Measurements from ENCODE around the gene CELF6.

The CELF6 gene
- 0 to 0.39 (median 0.05) reads per million in 3 experiments for total RNA-seq

DNA sequence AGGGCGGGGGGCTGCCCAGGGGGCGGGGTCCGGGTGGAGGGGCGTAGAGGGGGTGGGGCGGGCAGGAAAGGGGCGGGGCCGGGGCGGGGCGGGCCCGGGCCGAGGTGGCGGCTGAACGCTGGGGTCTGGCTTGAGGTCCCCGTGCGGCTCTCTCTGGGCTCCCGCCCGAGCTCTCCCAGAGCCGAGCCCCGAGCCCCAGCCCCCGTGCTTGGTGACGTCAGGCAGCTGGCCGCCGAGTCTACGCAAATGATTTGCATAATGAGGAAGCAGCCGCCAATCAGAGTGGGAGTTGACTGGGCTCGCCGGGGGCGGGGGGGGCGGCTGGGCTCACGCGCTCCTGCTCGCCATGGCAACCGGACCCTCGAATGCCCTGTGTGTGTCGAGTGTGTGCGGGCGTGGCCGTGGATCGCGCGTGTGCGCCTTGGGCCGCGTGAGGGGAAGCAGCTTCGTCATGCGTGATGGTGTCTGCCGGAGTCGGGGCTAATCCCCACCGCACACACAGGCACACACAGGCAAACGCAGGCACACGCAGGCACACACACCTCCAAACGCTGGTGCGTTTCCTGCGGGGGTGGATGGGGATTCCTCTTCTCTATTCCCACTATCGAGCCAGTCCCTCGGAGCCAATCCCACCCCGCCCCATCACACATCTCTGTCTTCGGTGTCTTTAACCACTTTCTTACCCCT lies at the start of gene CELF6:
Gene CELF6, minus strand, starts transcription at position 173 of the 687 bp plus-strand sequence. CDS start 283 bp downstream, outside the sequence.
- peak; percentile 84 for DNase-seq

DNA sequence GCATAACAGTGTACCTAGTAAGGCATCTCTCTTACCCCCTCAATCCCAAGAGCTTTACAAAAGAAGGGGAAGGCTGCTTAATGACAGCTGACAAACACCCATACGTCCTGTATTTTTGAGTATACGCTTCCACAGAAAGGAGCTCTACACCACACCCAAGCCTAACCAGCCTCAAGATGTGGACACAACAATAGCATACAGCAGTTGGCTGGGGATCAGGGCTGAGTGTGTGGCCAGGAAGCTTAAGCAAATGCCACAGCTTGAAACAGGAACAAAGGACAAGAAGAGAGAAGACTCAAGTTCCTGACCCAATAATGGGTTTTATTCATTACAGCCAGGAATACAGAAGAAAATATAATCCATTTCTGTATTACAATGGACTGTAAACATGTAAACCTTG lies 48.9 kb upstream of the CELF6 start:
- DNase-seq = no peak

DNA sequence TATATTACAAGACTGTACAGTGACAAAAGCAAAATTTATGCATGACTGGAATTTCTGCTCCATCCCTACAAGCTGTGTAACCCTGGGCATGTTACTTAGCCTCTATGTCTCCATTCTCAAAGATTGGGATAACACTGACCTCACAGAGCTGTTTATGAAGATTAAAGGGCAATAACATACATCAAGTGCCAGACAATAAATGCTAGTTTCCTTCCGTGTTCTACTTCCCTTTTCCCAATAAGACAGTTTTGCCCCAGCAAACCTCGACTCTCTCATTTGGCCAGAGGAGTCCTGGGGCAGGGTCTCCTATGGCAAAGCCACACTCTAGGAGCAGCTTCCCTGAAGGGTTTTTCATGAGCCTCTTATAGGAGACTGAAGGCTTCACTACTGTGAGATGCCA lies 48.4 kb upstream of the CELF6 start:
- no peak for DNase-seq

DNA sequence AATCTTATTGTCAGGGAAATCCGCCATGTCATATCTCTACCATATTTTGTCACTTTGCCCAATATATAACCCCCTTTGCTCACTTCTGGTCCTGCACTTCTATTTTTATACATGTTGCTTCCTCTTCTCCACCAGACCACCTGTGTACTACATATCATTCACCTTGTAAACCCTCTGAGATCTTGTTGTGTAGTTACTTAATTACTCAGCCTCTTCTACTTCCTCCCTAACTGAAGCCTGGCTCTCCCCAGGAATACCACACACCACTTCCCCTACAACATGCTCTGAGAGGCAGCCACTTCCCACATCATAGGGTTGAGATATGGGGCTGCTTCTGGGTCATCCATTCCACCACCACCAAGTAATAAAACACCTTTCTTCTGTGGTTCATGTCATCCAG lies 45.9 kb upstream of the CELF6 start:
- DNase-seq = peak; percentile 62

DNA sequence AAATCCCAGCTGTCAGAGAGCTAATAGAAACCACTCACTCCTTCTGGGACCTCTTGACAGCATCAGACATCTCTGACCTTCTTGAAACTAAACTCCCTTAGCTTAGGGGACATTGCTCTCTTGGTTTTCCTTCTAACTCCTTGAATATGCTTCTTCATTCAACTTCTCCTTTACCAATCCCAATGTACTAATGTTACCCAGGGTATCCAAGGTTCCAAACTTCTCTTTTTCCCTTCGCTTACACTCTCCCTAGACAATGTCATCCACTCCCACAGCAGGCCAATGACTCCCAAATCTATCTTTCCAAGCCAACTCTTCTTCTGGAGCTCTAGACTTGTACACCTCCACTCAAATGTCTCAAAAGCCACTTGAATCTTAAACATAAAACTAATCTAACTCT lies 41.2 kb upstream of the CELF6 start:
- DNase-seq = no peak

DNA sequence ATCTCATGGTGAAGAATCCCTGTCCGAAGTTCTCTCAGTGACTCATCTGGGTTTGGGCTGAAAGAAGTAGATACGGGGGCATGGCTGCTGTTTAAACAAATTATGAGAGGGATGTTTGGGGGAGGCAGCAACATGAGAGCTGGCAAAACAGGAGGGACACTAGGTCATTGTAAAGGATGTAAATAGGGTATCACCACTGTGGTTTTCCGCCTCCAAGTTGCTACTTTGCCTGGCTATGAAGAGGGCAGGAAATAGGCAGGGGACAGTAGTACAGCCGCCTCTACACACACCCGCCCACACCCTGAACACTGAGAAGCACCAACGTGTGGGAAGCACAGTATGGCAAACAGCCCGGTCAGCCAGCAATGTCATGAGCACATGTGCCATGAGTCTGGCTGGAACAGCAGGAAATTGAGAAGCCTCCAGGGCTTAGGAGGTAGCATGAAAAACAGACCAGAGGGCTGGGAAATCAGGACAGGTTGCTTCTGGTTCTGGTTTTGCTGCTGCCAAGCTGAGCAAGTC lies 38.8 kb upstream of the CELF6 start:
- DNase-seq = no peak

DNA sequence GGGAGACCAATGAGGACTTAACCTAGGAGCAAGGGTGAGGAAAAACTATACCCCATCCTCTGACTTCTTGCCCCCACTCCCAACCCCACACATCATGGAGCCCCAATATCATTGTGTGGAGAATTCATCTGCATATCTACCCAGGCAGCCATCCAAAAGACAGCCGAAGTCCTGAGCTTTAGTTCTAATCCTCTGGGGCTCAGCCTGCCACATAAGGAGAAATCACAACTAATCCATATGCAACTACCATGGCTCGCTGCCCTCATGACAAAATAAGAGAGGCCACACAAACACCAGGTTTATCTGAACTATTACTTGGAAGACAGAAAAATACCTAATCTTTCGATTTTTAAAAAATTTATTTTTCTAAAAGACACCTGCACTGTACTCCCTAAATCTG lies 38.2 kb upstream of the CELF6 start:
- DNase-seq = no peak

DNA sequence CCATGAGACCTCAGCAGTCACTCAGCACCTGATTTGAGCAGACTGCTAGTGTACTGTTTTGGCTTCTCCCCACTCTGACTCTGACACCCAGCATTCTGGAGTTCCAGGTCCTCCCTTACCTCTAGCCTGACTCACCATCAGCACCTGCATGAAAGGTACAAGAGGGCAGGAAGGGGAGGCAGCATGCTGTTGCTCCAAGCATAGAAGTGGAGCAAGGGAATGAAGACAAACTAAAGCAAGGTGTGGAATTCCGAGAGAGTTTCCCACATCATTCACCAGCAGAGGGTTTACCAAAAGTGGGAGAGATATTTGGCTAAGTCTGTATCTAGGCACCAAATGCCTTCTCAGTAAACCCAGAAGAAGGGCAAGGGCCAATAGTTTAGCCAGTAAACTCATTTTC lies 34.5 kb upstream of the CELF6 start:
- no peak for DNase-seq

DNA sequence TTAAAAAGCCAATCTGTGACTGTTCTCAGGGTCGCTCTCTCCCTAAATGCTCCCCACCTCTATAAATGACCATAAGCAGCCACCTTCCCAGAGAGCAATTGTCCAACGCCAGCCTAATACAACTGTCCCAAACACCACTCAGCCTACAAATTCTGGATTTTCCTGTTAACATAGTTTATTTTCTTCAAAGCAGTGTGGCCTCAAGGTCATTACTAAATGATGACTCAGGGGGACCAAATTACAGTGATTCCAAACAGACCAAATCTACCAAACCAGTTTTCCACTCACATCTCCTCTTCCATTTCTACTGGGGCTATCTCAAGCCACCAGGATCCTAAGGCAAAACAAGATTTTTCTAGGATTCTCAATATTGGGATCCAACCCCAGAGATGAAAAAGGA lies 33.3 kb upstream of the CELF6 start:
- DNase-seq = no peak

DNA sequence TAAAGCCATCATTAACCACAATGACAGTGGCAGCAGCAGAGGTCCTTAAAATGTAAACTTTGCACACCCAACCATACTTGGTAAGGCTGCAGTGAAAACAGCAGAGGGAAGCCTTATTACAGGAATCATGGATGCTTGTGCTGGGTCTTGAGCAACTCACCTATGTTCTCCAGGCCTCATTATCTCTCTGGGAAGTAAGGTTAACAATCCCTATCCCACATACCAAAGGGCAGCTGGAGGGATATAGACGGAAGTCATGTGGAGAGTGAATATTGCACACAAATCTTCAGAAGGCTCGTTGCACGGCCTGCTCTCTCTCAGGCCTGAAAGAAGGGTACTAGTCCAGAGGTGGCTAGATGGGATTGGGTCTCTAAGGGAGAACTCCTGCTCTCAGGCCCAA lies 25.8 kb upstream of the CELF6 start:
- DNase-seq = no peak

DNA sequence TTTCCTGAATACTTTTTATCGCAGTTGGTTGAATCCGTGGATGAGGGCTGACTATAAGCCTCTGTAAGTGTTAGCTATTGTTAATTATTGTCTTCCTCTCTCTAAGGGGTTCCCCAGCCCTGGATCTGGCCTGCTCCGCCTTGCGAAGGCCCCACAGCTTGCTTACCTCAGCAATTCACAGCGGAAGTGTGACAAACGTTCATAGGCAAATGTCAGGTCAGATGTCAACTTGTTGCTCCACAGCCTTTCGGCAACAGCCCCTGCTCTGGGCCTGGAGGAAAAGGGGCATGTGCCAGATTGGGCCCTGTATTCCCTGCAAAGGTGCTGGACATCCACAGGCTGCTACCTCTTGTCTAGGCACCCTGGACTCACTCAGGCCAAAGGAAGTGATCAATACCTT lies 25.3 kb upstream of the CELF6 start:
- DNase-seq = no peak

DNA sequence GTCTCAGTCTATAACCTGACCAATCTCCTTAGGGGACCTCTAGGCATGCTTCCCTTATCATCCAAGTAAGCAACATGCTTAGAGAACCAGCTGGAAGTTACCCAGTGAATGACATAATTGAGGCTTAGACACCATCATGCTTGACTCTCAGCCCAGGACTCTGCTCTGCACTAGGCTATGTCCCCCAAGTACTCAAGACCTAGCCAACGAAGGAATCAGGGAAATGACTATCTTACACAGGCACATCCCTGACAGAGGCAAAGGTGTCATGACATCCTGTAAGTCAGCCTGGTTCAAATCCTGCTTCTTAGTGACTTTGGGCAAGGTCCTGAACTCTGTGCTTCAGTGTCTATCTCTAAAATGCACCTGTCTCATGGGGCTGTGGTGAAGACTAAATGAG lies 24.6 kb upstream of the CELF6 start:
- no peak for DNase-seq

DNA sequence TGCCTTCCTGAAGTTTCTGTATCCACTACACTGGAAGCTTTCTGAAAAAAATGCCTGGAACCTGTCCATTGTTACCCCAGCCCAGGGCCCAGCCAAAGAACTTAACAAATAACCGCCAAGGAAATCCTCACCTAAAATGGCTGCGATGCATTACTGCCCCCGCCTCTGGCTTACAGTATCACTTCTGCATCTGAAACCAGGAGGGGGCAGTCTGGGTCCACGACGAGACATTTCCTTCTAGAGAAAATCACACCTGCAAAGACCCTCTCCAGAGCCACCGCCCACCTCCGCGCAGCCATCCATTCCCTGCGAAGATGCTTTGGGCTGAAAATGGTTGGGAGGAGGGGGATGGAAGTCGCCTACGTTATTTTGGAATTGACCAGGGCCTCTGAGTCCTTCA lies 22.4 kb upstream of the CELF6 start:
- DNase-seq = peak; percentile 8

DNA sequence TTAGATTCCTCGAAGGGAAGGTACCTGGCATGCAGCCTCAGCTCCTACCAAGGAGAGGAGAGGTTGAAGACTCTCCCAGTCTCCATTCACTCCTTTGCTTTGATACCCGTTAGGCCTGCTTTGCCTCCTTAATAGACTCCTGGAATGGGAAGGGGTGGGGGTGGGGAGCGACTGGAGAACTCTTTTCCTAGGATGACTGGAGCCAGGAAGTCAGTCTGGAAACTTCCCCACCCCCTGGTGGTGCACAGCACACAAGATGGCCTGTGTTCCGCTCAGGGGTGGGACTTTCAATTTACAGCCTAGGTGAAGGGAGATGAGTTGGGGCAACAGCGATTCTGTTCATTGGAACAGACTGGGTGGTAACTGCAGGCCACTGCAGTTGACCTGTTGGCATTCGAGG lies 21.4 kb upstream of the CELF6 start:
- DNase-seq = no peak

DNA sequence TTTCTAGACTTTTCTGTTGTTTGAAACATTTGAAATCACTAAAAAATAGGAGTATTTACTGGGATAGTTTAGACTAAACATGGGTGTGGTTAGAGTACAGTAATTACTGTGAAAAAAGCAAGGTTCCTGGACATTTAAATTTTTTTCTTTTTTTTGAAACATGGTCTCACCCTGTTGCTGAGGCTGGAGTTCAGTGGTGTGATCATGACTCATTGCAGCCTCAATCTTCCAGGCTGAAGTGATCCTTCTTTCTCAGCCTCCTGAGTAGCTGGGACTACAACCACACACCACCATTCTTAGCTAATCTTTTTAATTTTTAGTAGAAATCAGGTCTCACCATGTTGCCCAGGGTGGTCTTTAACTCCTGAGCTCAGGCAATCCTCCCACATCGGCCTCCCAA lies 20.4 kb upstream of the CELF6 start:
- no peak for DNase-seq

DNA sequence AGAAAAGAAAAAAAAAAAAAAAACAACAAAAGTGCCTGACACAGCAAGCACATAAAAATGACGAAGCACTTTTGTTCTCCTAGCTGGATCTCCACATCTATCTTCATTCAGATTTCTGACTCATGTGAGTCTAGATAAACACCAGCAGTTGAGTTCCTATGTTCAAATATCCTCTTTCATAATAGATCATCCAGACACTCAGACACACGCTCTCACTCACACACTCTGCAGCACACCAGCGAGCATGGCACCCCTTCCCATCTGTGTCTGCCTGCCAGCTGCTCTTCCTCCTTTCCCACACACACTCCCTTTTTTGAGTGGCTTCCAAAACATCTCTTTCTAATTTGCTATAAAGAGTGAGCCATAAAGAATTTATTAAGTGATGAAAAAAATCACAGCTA lies 19.8 kb upstream of the CELF6 start:
- no peak for DNase-seq

DNA sequence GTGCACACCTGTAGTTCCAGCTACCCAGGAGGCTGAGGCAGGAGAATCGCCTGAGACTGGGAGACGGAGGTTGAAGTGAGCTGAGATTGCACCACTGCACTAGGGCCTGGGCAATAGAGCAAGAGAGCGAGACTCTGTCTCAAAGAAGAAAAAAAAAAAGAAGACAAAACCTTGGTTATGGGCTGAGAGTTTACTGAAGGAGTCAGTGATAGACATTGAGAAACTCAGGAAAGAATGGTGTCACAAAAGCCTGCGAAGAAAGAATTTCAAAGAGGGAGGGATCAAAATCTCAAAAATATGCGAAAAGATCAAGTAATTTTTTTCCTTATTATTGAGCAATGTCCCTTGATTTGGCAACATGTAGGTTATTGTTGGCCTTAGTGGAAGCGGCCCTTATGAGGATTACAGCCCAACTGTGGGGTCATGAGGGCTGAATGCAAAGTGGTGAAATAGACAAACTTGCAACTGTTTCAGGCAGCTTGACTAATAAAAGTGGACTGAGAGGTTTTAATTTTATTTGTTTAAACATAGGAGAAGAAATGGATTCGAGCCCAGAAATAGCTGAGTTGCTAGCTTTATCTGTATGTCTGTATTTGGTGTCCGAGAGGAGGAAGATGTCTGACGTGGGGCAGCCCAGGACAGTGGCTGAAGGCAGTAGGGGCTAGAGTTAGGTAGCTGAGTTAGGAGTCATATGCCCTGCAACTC lies 18.8 kb upstream of the CELF6 start:
- no peak for DNase-seq

DNA sequence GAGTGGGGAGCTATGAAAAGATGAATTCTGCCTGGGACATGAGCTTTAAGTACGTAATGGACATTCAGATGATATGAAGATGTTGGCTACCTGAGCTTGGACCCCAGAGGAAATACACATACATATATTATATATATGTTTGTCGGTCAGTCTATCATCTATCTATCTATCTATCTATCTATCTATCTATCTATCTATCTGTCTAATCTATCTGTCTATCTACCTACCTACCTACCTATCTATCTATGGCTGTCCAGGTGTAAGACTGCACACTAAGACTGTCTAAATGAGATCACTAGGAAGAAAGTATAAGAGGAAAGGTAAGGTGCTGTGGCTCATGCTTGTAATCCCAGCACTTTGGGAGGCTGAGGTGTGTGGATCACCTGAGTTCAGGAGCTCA lies 18.2 kb upstream of the CELF6 start:
- no peak for DNase-seq

DNA sequence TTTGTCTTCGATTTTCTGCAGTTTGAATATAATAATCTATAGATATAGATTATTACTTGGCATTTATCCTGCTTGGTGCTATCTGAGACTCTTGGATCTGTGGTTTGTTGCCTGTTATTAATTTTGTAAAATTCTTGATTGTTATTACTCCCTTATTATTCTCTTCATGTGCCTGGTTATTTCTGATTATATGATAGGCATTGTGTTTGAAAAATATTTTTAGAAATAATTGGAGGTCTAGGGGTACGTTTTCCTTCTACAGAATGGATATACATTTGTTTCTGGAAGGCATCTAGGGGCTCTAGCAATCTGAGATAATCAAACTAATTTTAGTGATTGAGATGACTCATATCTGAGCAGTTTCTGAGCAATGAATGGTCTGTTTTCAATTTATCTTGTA lies 14.9 kb upstream of the CELF6 start:
- no peak for DNase-seq

DNA sequence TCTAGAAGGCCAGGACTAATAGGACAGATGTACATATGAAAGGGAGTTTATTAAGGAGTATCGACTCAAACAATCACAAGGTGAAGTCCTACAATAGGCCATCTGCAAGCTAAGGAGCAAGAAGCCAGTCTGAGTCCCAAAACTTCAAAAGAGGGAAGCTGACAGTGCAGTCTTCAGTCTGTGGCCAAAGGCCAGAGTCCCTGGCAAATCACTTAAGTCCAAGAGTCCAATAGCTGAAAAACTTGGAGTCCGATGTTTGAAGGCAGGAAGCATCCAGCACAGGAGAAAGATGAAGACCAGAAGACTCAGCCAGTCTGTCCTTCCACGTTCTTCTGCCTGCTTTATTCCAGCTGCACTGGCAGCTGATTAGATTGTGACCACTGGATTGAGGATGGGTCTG lies 11.1 kb upstream of the CELF6 start:
- no peak for DNase-seq

DNA sequence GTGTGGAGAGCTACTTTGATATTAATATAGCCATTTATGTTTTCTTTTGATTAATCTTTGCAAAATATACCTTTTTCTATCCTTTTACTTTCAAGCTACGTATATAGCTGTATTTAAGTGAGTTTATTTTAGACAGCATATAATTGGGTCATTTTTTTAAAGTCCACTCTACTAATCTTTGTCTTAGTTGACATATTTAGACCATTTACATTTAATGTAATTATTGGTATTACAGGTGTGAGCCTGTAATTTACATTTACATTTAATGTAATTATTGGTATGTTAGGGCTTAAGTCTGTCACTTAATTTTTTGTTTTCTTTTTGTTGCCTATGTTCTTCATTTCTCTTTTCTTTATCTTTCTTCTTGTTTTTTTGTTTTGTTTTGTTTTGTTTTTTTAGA lies 3.8 kb upstream of the CELF6 start:
- no peak for DNase-seq

DNA sequence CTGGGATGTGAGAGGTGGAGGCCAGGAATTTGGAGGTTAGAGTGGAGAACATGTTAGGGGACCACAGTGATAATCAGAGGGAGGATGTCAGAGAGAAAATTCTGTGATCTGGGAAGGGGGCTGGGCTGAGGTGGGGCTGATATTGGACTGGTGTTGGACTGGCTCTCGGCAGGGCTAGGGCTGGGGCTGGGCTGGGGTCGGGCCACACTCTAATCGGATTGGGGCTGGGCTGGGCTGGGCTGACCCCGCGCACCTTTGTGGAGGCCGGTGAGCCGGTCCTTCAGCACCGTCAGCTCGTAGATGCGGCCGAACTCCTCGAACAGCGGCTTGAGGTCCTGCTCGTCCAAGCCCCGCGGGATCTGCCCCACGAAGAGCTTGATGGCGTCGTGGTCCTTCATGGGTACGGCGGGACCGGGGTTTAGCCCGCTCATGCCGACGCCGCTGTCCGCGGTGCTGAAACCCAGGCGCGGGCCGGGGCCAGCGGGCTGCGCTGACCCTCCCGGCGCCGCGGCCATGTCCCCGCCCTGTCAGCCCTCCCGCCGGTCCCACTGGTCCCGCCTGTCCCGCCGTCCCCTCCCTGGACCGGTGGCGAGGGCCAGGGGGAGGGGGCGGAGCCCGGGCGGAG lies 485 bp downstream of the CELF6 start:
- peak; percentile 30 for DNase-seq

DNA sequence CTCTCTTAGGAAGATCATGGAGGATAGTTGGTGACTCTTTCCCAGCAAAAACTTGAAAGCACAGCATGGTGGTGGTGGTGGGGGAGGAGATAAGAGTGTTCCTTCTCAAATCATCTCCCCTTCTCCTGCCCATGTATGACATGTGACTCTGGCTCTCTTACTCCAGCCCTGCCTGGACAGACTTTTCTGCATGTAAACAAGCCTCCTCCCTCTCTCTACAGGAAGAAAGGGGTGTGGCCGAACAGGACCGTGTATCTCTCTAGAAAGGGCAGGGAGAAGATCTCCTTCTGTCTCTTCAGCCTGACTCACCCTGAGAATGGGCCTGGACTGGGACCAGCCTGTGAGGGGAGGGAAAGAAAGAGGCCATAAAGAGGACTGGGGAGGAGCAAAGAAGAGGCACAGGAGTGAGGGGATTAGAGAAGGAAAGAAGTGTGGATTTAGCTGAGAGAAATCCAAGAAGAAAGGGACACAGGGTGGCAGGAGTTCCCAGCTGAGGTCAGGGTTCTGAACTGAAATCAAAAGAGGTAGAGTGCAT lies 1.5 kb downstream of the CELF6 start:
- no peak for DNase-seq
